Uterus (tissue), 2 donors: ENCODE measurements around the gene KNL1.

Experiments used
- CTCF ChIP-seq, 4 experiments: fragments of 200-600 bp in 2 of 4; fragments of 450-650 bp in 2 of 4; sonication (generic) in 2 of 4; IDR thresholded peaks; one replicate each; pipeline ENCODE4 v1.5.1; 2016 to 2019; ENCODE audit warnings: antibody characterized with exemption in 4 of 4, mild to moderate bottlenecking in 2 of 4, moderate library complexity in 1 of 4
- POLR2A ChIP-seq, 2 donors: fragments of 450-650 bp; IDR thresholded peaks; one replicate each; pipeline ENCODE4 v1.6.1; 2016; ENCODE audit warnings: antibody characterized with exemption in 2 of 2, mild to moderate bottlenecking in 1 of 2, moderate library complexity in 1 of 2

GRCh38 chr15:40595773-40596172, 1.7 kb downstream of the KNL1 start:
- TF ChIP-seq CTCF (IDR thresholded peaks at IDR 0.05): no peak
- no peak for TF ChIP-seq POLR2A (IDR thresholded peaks at IDR 0.05)
